ENCODE measurements around the gene TOB2. TPM values are rescaled to one million over a fixed set of nuclear protein-coding genes. Genes with fewer than 3 reads are reported as not detected.
"Not testable (repeated sequence)": the region's sequence is repeated elsewhere in the genome, so short reads cannot be mapped to it uniquely, and the experiment has no call there.

Gene TOB2
- total and polyA plus RNA-seq, 7 experiments from 2014 or later: 8.2 to 37.8 (median 25.0) TPM

GRCh38 chr22:41468381-41469217, 22.0 kb upstream of the TOB2 start, which contains the start of the genes ACO2 and PHF5A:
ACO2 (plus strand) TSS chr22:41469117; CDS start chr22:41469147, 30 bp downstream.
PHF5A (minus strand) TSS chr22:41468692; CDS start chr22:41468653, 39 bp downstream.
- peak; percentile 93 to 99 (median 98) for DNase-seq
- Mint-ChIP-seq H3K27ac (peak within 1 kb of the TSS; percentile 98 to 100 (median 99)), H3K4me1 (peaks cover 18 to 75% (median 59%) of the 10 kb centered on the region in 7 donors), H3K27me3 (no peaks in the 10 kb centered on the region), H3K36me3 (peaks cover 4 to 25% (median 21%) of the 10 kb centered on the region in 5 donors), H3K4me3 (peak within 1 kb of the TSS; percentile 88 to 94 (median 91)), H3K9me3 (peaks cover 0 to 2% (median 0%) of the 10 kb centered on the region in 11 donors)
- H3K4me1 ChIP-seq (ENCODE audit: control insufficient read depth in 2 of 2, insufficient read depth in 2 of 2, low read length in 2 of 2): peaks cover 19 to 20% of the 10 kb centered on the region in 2 donors
- intact Hi-C loops (cut with micrococcal nuclease): loop anchor here (1.0 to 5.0 kb wide), 14 partner anchors 20 to 612 kb away; partner anchors contain the start of genes DESI1 (in 2 of the 2), POLR3H (in 2 of the 2), RANGAP1 (in 2 of the 2) and TEF (in 2 of the 2)
- peaks cover 14 to 48% (median 22%) of the 10 kb centered on the region in 3 experiments for H3K36me3 ChIP-seq (ENCODE audit: control insufficient read depth in 2 of 3, insufficient read depth in 3 of 3, low read length in 3 of 3)
- CTCF ChIA-PET: interaction anchor here (0.6 to 1.6 kb wide), 8 partner anchors 10 to 66 kb away, joined by 3 to 5 read pairs (median 3); partner anchors contain the start of gene TOB2
- H3K27ac ChIP-seq (ENCODE audit: low read depth, low read length): peak within 1 kb of the TSS; percentile 89
- POLR2A ChIA-PET: interaction anchor here (0.6 to 4.8 kb wide), 30 partner anchors 9 to 1291 kb away, joined by 3 to 143 read pairs (median 4); partner anchors contain the start of genes PMM1, RANGAP1, RBX1 and ST13
- H3K4me3 ChIP-seq (ENCODE audit: low read length): peak within 1 kb of the TSS; percentile 76
- no peaks in the 10 kb centered on the region for H3K27me3 ChIP-seq (ENCODE audit: control insufficient read depth in 2 of 2, insufficient read depth in 2 of 2, low read length in 2 of 2)
- peak; percentile 96 for ATAC-seq
- H3K9me3 ChIP-seq (ENCODE audit: control insufficient read depth in 2 of 3, low read length in 3 of 3): no peaks in the 10 kb centered on the region

DNA sequence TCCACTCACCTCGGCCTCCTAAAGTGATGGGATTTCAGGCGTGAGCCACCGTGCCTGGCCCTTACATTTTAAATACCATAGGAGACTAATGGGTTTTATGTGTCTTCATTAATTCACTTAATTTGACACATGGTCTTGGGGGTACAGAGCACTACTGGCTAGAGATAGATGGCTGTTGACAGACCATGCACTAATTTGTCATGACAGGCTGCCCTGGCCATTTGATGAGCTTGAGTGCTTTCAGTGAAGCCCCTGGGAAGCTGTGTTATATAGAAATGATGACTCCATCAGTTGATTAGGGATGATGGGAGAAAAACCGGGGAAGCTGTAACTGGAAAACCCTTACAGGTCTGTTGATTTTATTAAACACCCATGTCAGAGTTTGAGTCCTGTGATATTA, 15.3 kb upstream of the TOB2 start:
- Mint-ChIP-seq H3K9me3 (no peaks in the 10 kb centered on the region), H3K27ac (no peak overlapping the region), H3K27me3 (no peaks in the 10 kb centered on the region), H3K4me3 (no peak overlapping the region), H3K4me1 (peaks cover 0 to 22% (median 16%) of the 10 kb centered on the region in 7 donors), H3K36me3 (peaks cover 14 to 37% (median 19%) of the 10 kb centered on the region in 5 donors)
- Histone ChIP-seq H3K27me3 (ENCODE audit: control insufficient read depth in 2 of 2, insufficient read depth in 2 of 2, low read length in 2 of 2) (no peaks in the 10 kb centered on the region), H3K27ac (ENCODE audit: low read depth, low read length) (no peak overlapping the region), H3K9me3 (ENCODE audit: control insufficient read depth in 2 of 3, low read length in 3 of 3) (no peaks in the 10 kb centered on the region), H3K36me3 (ENCODE audit: control insufficient read depth in 2 of 3, insufficient read depth in 3 of 3, low read length in 3 of 3) (peaks cover 23 to 77% (median 23%) of the 10 kb centered on the region in 3 experiments), H3K4me3 (ENCODE audit: low read length) (no peak overlapping the region), H3K4me1 (ENCODE audit: control insufficient read depth in 2 of 2, insufficient read depth in 2 of 2, low read length in 2 of 2) (no peaks in the 10 kb centered on the region)
- ChIA-PET POLR2A (interaction anchor here (0.8 to 1.3 kb wide), 3 partner anchors 13 to 19 kb away, joined by 3 to 5 read pairs (median 4); partner anchors contain the start of gene TOB2), CTCF (interaction anchor here (1.2 kb wide), 1 partner anchor 25 kb away, joined by 3 read pairs; no protein-coding TSS in a partner anchor)
- intact Hi-C loops (cut with micrococcal nuclease): no loop called here
- DNase-seq (no peak), ATAC-seq (no peak)

DNA sequence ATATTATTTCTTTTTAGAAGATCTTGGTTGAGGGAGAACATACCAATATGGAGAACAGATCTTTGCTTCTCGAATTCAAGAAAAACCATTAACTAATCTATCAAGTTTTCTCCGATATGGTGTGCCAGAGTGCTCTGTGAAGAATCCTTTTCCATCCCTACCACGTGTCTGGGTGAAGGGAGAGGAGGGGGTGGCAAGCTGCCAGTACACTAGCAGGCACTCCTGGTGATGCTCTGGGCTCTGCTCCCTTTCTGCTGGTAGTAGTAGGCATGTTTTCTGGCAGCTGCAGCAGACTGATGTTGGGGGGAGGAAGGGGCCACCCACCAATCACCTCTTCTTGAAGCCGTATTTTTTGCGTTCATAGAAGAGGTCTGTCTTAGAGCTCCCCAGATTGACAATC, 13.5 kb upstream of the TOB2 start:
- intact Hi-C loops (cut with micrococcal nuclease); H3K27ac ChIP-seq (ENCODE audit: low read depth, low read length); H3K27me3 Mint-ChIP-seq; H3K27me3 ChIP-seq (ENCODE audit: control insufficient read depth in 2 of 2, insufficient read depth in 2 of 2, low read length in 2 of 2); H3K4me3 Mint-ChIP-seq; H3K9me3 Mint-ChIP-seq; DNase-seq; H3K9me3 ChIP-seq (ENCODE audit: control insufficient read depth in 2 of 3, low read length in 3 of 3); H3K27ac Mint-ChIP-seq; ATAC-seq; H3K4me1 ChIP-seq (ENCODE audit: control insufficient read depth in 2 of 2, insufficient read depth in 2 of 2, low read length in 2 of 2); H3K4me3 ChIP-seq (ENCODE audit: low read length): not testable (repeated sequence)
- Mint-ChIP-seq H3K4me1 (peaks cover 0 to 18% (median 12%) of the 10 kb centered on the region in 7 donors), H3K36me3 (peaks cover 13 to 32% (median 18%) of the 10 kb centered on the region in 5 donors)
- ChIA-PET POLR2A (interaction anchor here (1.3 kb wide), 1 partner anchor 8 kb away, joined by 3 read pairs; the partner anchor contains the start of genes ACO2 and PHF5A), CTCF (interaction anchor here (0.6 kb wide), 1 partner anchor 31 kb away, joined by 4 read pairs; no protein-coding TSS in a partner anchor)
- peaks cover 13 to 62% (median 14%) of the 10 kb centered on the region in 3 experiments for H3K36me3 ChIP-seq (ENCODE audit: control insufficient read depth in 2 of 3, insufficient read depth in 3 of 3, low read length in 3 of 3)

DNA sequence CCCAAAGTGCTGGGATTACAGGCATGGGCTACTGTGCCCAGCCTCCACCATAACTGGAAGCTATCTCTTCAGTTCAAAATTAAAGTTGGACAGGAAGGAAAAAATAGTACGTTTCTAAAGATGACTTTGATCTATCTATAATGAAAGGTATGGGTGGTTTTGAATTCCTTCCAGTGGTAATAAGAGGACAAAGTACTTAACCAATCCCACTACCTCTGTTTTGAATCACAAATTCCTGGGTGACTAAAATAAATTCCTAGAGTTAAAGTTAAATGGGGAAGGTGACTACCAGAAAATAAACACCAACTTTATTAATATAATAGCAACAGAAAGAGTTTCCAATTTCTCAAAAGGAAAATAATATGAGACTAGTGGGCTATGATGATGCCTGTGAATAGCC, 12.8 kb upstream of the TOB2 start:
- DNase-seq (no peak), ATAC-seq (no peak)
- Mint-ChIP-seq H3K36me3 (peaks cover 10 to 28% (median 14%) of the 10 kb centered on the region in 5 donors), H3K4me1 (peaks cover 0 to 13% (median 10%) of the 10 kb centered on the region in 7 donors), H3K27me3 (no peaks in the 10 kb centered on the region), H3K9me3 (no peaks in the 10 kb centered on the region), H3K27ac (no peak overlapping the region), H3K4me3 (no peak overlapping the region)
- ChIA-PET POLR2A (interaction anchor here (1.3 kb wide), 1 partner anchor 9 kb away, joined by 3 read pairs; the partner anchor contains the start of genes ACO2 and PHF5A), CTCF (no interaction called here)
- intact Hi-C loops (cut with micrococcal nuclease): no loop called here
- peaks cover 9 to 55% (median 13%) of the 10 kb centered on the region in 3 experiments for H3K36me3 ChIP-seq (ENCODE audit: control insufficient read depth in 2 of 3, insufficient read depth in 3 of 3, low read length in 3 of 3)
- H3K4me3 ChIP-seq (ENCODE audit: low read length): no peak overlapping the region
- H3K4me1 ChIP-seq (ENCODE audit: control insufficient read depth in 2 of 2, insufficient read depth in 2 of 2, low read length in 2 of 2): no peaks in the 10 kb centered on the region
- no peaks in the 10 kb centered on the region for H3K9me3 ChIP-seq (ENCODE audit: control insufficient read depth in 2 of 3, low read length in 3 of 3)
- H3K27me3 ChIP-seq (ENCODE audit: control insufficient read depth in 2 of 2, insufficient read depth in 2 of 2, low read length in 2 of 2): no peaks in the 10 kb centered on the region
- H3K27ac ChIP-seq (ENCODE audit: low read depth, low read length): no peak overlapping the region

DNA sequence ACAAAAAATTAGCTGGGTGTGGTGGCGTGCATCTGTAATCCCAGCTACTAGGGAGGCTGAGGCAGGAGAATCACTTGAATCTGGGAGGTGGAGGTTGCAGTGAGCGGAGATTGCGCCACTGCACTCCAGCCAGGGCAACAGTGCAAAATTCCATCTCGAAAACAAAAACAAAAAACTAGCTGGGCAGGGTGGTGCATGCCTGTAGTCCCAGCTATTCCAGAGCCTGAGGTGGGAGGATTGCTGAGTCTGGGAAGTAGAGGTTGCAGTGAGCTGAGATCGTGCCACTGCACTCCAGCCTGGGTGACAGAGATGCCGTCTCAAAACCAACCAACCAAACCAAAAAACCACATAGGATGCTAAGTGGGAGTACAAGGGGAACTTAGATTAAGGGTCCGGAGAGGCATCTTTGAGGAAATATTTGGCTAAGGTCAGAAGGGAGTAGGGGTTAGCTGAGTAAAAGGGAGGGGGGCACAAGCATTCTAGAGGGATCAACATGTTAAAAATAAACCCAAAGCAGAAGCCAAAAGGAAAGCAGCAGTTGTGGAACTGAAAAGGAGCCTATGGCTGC, 11.6 kb upstream of the TOB2 start:
- CTCF ChIA-PET: no interaction called here

More for the DNA sequence above, 11.6 kb upstream of the TOB2 start:
- POLR2A ChIA-PET: interaction anchor here (0.6 to 1.4 kb wide), 3 partner anchors 10 to 46 kb away, joined by 3 to 4 read pairs (median 3); partner anchors contain the start of gene PHF5A
- no peak overlapping the region for H3K27ac ChIP-seq (ENCODE audit: low read depth, low read length)
- no peak overlapping the region for H3K4me3 ChIP-seq (ENCODE audit: low read length)
- Mint-ChIP-seq H3K27ac (peak overlapping the region in 3 of 9 donors; percentile 43 to 61 (median 49)), H3K4me3 (no peak overlapping the region), H3K27me3 (no peaks in the 10 kb centered on the region), H3K36me3 (peaks cover 3 to 22% (median 9%) of the 10 kb centered on the region in 5 donors), H3K9me3 (no peaks in the 10 kb centered on the region), H3K4me1 (peaks cover 0 to 6% (median 4%) of the 10 kb centered on the region in 7 donors)
- H3K9me3 ChIP-seq (ENCODE audit: control insufficient read depth in 2 of 3, low read length in 3 of 3): no peaks in the 10 kb centered on the region
- no peaks in the 10 kb centered on the region for H3K27me3 ChIP-seq (ENCODE audit: control insufficient read depth in 2 of 2, insufficient read depth in 2 of 2, low read length in 2 of 2)
- peaks cover 9 to 44% (median 10%) of the 10 kb centered on the region in 3 experiments for H3K36me3 ChIP-seq (ENCODE audit: control insufficient read depth in 2 of 3, insufficient read depth in 3 of 3, low read length in 3 of 3)
- no peak for DNase-seq
- ATAC-seq: no peak
- intact Hi-C loops (cut with micrococcal nuclease): no loop called here
- no peaks in the 10 kb centered on the region for H3K4me1 ChIP-seq (ENCODE audit: control insufficient read depth in 2 of 2, insufficient read depth in 2 of 2, low read length in 2 of 2)
